ENCODE results near the gene PKN1. TPM values are rescaled to one million over a fixed set of nuclear protein-coding genes. Genes with fewer than 3 reads are reported as not detected.

PKN1 gene
- total RNA-seq, 2 experiments from 2014 or later = 171 TPM

DNA sequence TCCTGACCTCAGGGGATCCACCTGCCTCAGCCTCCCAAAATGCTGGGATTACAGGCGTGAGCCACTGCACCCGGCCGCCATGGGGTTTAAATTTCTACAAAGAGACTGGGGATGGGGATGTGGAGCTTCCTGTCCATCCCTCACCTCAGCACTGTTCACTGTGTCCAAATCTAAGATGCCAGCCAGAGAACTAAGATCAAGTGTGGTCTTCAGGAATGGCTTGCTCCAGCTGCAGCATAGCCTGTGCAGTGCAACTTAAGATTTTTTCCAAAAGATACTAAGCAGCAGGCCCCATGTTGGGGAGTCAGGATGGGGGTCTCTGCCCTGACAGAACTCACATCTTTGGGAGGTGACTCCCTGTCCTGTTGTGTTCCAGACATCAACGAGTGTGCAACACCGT is 42.6 kb upstream of the PKN1 start:
- Mint-ChIP-seq H3K4me3 (no peak overlapping the region), H3K36me3 (ENCODE audit: low read depth) (peaks cover 71% of the 10 kb centered on the region), H3K27me3 (no peaks in the 10 kb centered on the region), H3K4me1 (ENCODE audit: low read depth) (peaks cover 5% of the 10 kb centered on the region), H3K27ac (peak overlapping the region; percentile 73), H3K9me3 (no peaks in the 10 kb centered on the region)
- ATAC-seq (ENCODE audit: poor library complexity) = no peak
- DNase-seq = no peak
- CTCF ChIA-PET = no interaction called here
- H3K36me3 ChIP-seq (ENCODE audit: insufficient read depth, low read length) = peaks cover 74% of the 10 kb centered on the region
- H3K4me1 ChIP-seq (ENCODE audit: insufficient read depth, low read length) = peaks cover 42% of the 10 kb centered on the region
- intact Hi-C loops (cut with DNase I, micrococcal nuclease) = no loop called here
- no peaks in the 10 kb centered on the region for H3K9me3 ChIP-seq (ENCODE audit: control insufficient read depth in 1 of 2, insufficient read depth in 1 of 2, low read length in 2 of 2)
- H3K27me3 ChIP-seq (ENCODE audit: control insufficient read depth in 1 of 2, insufficient read depth in 2 of 2, low read length in 2 of 2) = no peaks in the 10 kb centered on the region
- POLR2A ChIA-PET = no interaction called here
- H3K27ac ChIP-seq (ENCODE audit: low read depth in 1 of 2, low read length in 2 of 2) = no peak overlapping the region
- TF ChIP-seq, protein P1, sequence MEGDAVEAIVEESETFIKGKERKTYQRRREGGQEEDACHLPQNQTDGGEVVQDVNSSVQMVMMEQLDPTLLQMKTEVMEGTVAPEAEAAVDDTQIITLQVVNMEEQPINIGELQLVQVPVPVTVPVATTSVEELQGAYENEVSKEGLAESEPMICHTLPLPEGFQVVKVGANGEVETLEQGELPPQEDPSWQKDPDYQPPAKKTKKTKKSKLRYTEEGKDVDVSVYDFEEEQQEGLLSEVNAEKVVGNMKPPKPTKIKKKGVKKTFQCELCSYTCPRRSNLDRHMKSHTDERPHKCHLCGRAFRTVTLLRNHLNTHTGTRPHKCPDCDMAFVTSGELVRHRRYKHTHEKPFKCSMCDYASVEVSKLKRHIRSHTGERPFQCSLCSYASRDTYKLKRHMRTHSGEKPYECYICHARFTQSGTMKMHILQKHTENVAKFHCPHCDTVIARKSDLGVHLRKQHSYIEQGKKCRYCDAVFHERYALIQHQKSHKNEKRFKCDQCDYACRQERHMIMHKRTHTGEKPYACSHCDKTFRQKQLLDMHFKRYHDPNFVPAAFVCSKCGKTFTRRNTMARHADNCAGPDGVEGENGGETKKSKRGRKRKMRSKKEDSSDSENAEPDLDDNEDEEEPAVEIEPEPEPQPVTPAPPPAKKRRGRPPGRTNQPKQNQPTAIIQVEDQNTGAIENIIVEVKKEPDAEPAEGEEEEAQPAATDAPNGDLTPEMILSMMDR (IDR thresholded peaks at IDR 0.05) = no peak
- no peak overlapping the region for H3K4me3 ChIP-seq (ENCODE audit: low read length)

DNA sequence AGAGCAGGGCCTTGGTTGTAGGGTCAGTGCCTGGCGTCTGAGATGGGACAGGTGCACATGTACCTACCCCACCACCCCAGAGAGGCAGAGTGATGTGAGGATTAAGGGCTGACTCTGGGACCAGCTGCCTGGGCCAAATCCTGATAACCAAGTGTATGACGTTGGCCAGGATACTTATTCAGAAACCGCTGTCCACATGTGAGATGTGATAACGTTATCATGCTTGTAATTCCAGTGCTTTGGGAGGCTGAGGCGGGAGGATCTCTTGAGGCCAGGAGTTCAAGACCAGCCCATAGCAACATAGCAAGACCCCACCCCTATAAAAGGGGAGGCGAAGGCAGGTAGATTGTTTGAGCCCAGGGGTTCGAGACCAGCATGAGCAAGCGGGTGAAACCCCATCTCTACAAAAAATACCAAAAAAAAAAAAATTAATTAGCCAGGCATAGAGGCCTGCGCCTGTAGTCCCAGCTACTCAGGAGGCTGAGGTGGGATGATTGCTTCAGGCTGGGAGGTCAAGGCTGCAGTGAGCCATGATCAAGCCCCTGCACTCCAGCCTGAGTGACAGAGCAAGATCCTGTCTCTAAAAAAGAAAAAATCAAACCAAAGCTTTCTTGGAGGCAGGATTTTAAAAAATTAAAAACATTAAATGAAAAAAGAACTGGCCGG is 41.8 kb upstream of the PKN1 start:
- H3K4me3 Mint-ChIP-seq = no peak overlapping the region
- H3K36me3 ChIP-seq (ENCODE audit: insufficient read depth, low read length) = peaks cover 80% of the 10 kb centered on the region
- peaks cover 38% of the 10 kb centered on the region for H3K4me1 ChIP-seq (ENCODE audit: insufficient read depth, low read length)
- CTCF ChIA-PET = no interaction called here
- H3K27ac ChIP-seq (ENCODE audit: low read depth in 1 of 2, low read length in 2 of 2) = no peak overlapping the region
- no peaks in the 10 kb centered on the region for H3K27me3 Mint-ChIP-seq
- H3K27me3 ChIP-seq (ENCODE audit: control insufficient read depth in 1 of 2, insufficient read depth in 2 of 2, low read length in 2 of 2) = no peaks in the 10 kb centered on the region
- no peak overlapping the region for H3K4me3 ChIP-seq (ENCODE audit: low read length)
- no peaks in the 10 kb centered on the region for H3K9me3 Mint-ChIP-seq
- H3K4me1 Mint-ChIP-seq (ENCODE audit: low read depth) = peaks cover 5% of the 10 kb centered on the region
- no peaks in the 10 kb centered on the region for H3K9me3 ChIP-seq (ENCODE audit: control insufficient read depth in 1 of 2, insufficient read depth in 1 of 2, low read length in 2 of 2)
- H3K36me3 Mint-ChIP-seq (ENCODE audit: low read depth) = peaks cover 77% of the 10 kb centered on the region
- TF ChIP-seq, protein P1 (IDR thresholded peaks at IDR 0.05) = no peak
- POLR2A ChIA-PET = no interaction called here
- no peak for ATAC-seq (ENCODE audit: poor library complexity)
- peak overlapping the region; percentile 73 for H3K27ac Mint-ChIP-seq
- DNase-seq = no peak
- intact Hi-C loops (cut with DNase I, micrococcal nuclease) = no loop called here

DNA sequence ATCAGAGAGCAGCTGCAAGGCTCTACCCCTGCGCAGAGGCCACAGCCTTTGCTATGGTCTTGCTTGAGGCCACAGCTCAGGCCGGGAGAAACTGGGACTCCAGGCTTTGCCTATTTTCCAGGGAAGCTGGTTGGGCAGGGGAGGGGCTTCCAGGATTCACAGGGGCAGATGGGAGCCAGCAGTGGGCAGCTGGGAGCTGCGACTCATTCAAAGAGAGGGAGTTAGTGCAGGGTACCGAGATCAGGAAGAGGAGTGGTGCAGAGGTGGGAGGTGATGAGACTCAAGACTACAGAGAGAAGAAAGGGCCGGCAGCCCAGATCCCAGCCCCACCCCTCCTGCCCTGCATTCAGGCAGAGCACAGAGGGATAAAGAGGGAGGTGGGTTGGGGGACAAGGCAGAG is 39.8 kb upstream of the PKN1 start:
- intact Hi-C loops (cut with DNase I, micrococcal nuclease) = no loop called here
- peaks cover 5% of the 10 kb centered on the region for H3K4me1 Mint-ChIP-seq (ENCODE audit: low read depth)
- CTCF ChIA-PET = interaction anchor here (1.0 to 2.2 kb wide), 4 partner anchors 11 to 86 kb away, joined by 3 to 7 read pairs (median 4); no protein-coding TSS in a partner anchor
- no peaks in the 10 kb centered on the region for H3K27me3 Mint-ChIP-seq
- no peaks in the 10 kb centered on the region for H3K9me3 ChIP-seq (ENCODE audit: control insufficient read depth in 1 of 2, insufficient read depth in 1 of 2, low read length in 2 of 2)
- no peak overlapping the region for H3K4me3 ChIP-seq (ENCODE audit: low read length)
- peaks cover 25% of the 10 kb centered on the region for H3K4me1 ChIP-seq (ENCODE audit: insufficient read depth, low read length)
- ATAC-seq (ENCODE audit: poor library complexity) (no peak), DNase-seq (no peak)
- peaks cover 90% of the 10 kb centered on the region for H3K36me3 Mint-ChIP-seq (ENCODE audit: low read depth)
- no peak overlapping the region for H3K4me3 Mint-ChIP-seq
- H3K36me3 ChIP-seq (ENCODE audit: insufficient read depth, low read length) = peaks cover 87% of the 10 kb centered on the region
- H3K27me3 ChIP-seq (ENCODE audit: control insufficient read depth in 1 of 2, insufficient read depth in 2 of 2, low read length in 2 of 2) = no peaks in the 10 kb centered on the region
- TF ChIP-seq, protein P1 (IDR thresholded peaks at IDR 0.05) = no peak
- POLR2A ChIA-PET = no interaction called here
- no peaks in the 10 kb centered on the region for H3K9me3 Mint-ChIP-seq
- H3K27ac ChIP-seq (ENCODE audit: low read depth in 1 of 2, low read length in 2 of 2) = peak overlapping the region in 1 of 2 donors; percentile 13
- peak overlapping the region; percentile 27 for H3K27ac Mint-ChIP-seq
